CD14-positive monocyte (primary cell): Measurements from ENCODE around the gene MDGA2. TPM values are rescaled to one million over a fixed set of nuclear protein-coding genes. Genes with fewer than 3 reads are reported as not detected.
"Not testable (repeated sequence)": the region's sequence is repeated elsewhere in the genome, so short reads cannot be mapped to it uniquely, and the experiment has no call there.

ENCODE experiments used
- DNase-seq, 3 donors: peaks; one replicate each; pipeline ENCODE4 v3.0.0-alpha.2; 2011 to 2022
- H2AFZ ChIP-seq: 2 replicates; pipeline ENCODE4 v1.6.0; 2012; ENCODE audit warnings: mild to moderate bottlenecking, low read depth, low read length, inconsistent platforms; ENCODE audit not compliant: insufficient read depth, poor library complexity, severe bottlenecking
- H3K27ac ChIP-seq, 2 donors: 1 replicate in 1 of 2; 2 replicates in 1 of 2; pipeline ENCODE4 v1.5.1; 2012 to 2013; ENCODE audit warnings: low read length in 2 of 2, control low read depth in 1 of 2, inconsistent platforms in 1 of 2, low read depth in 1 of 2, mild to moderate bottlenecking in 1 of 2
- H3K27me3 ChIP-seq, 2 donors: one replicate each; pipeline versions ENCODE4 v1.6.0 to v1.6.1; 2011 to 2013; ENCODE audit warnings: low read length in 2 of 2; ENCODE audit not compliant: control insufficient read depth in 2 of 2, insufficient read depth in 2 of 2
- H3K36me3 ChIP-seq, 2 donors: replicated peaks in 1 of 2; 1 replicate in 1 of 2; 2 replicates in 1 of 2; pipeline versions ENCODE4 v1.5.1 to v1.6.1; 2012 to 2013; ENCODE audit warnings: low read length in 2 of 2, control low read depth in 1 of 2, inconsistent platforms in 1 of 2, mild to moderate bottlenecking in 1 of 2; ENCODE audit not compliant: insufficient read depth in 2 of 2, control insufficient read depth in 1 of 2
- H3K4me1 ChIP-seq, 2 donors: 1 replicate in 1 of 2; 2 replicates in 1 of 2; pipeline versions ENCODE4 v1.5.1 to v1.6.1; 2012 to 2013; ENCODE audit warnings: low read length in 2 of 2, control low read depth in 1 of 2, inconsistent platforms in 1 of 2, mild to moderate bottlenecking in 1 of 2, moderate library complexity in 1 of 2; ENCODE audit not compliant: insufficient read depth in 2 of 2, control insufficient read depth in 1 of 2
- H3K4me2 ChIP-seq: replicated peaks from 2 replicates; pipeline ENCODE3; 2012; ENCODE audit warnings: low read length, moderate library complexity, mild to moderate bottlenecking; ENCODE audit not compliant: poor library complexity, severe bottlenecking; ENCODE audit errors: extremely low read depth
- H3K4me3 ChIP-seq, 3 experiments: fragments of 200-600 bp in 1 of 3; sonication (generic) in 1 of 3; replicated peaks in 1 of 3; 1 replicate in 2 of 3; 2 replicates in 1 of 3; pipeline ENCODE4 v1.5.1; 2011 to 2013; ENCODE audit warnings: low read length in 3 of 3, mild to moderate bottlenecking in 3 of 3, control low read depth in 2 of 3, low read depth in 2 of 3, inconsistent platforms in 1 of 3, moderate library complexity in 1 of 3
- H3K79me2 ChIP-seq: 2 replicates; pipeline ENCODE4 v1.6.0; 2012; ENCODE audit warnings: mild to moderate bottlenecking, control low read depth, inconsistent platforms, low read length, moderate library complexity; ENCODE audit not compliant: insufficient read depth
- H3K9ac ChIP-seq: 2 replicates; pipeline ENCODE4 v1.6.0; 2017; ENCODE audit warnings: low read length, mild to moderate bottlenecking; ENCODE audit not compliant: insufficient read depth, poor library complexity, severe bottlenecking
- H3K9me3 ChIP-seq, 2 donors: replicated peaks in 1 of 2; 1 replicate in 1 of 2; 2 replicates in 1 of 2; pipeline versions ENCODE4 v1.5.1 to v1.6.1; 2012 to 2013; ENCODE audit warnings: low read length in 2 of 2, control low read depth in 1 of 2; ENCODE audit not compliant: control insufficient read depth in 1 of 2, insufficient read depth in 1 of 2
- H4K20me1 ChIP-seq: 2 replicates; pipeline ENCODE4 v1.6.0; 2012; ENCODE audit warnings: mild to moderate bottlenecking, low read length, control low read depth, moderate library complexity; ENCODE audit not compliant: insufficient read depth
- H3K27ac Mint-ChIP-seq, 7 donors: one replicate each; pipeline ENCODE4 v1.8.0; 2020; ENCODE audit warnings: mild to moderate bottlenecking in 7 of 7, mixed read lengths in 7 of 7, moderate library complexity in 6 of 7, inconsistent platforms in 2 of 7
- H3K27me3 Mint-ChIP-seq, 3 donors: one replicate each; pipeline ENCODE4 v1.8.0; 2021 to 2022; ENCODE audit warnings: low read depth in 3 of 3, mild to moderate bottlenecking in 3 of 3, mixed read lengths in 3 of 3, moderate library complexity in 3 of 3, inconsistent platforms in 1 of 3
- H3K36me3 Mint-ChIP-seq, 2 donors: one replicate each; pipeline ENCODE4 v1.8.0; 2020; ENCODE audit warnings: mixed read lengths in 2 of 2, inconsistent platforms in 1 of 2, mild to moderate bottlenecking in 1 of 2
- H3K4me1 Mint-ChIP-seq: one replicate; pipeline ENCODE4 v1.8.0; 2020; ENCODE audit warnings: mild to moderate bottlenecking, mixed read lengths
- H3K4me3 Mint-ChIP-seq, 2 donors: one replicate each; pipeline ENCODE4 v1.8.0; 2020; ENCODE audit warnings: mild to moderate bottlenecking in 2 of 2, mixed read lengths in 2 of 2, moderate library complexity in 1 of 2
- H3K9me3 Mint-ChIP-seq, 7 donors: one replicate each; pipeline ENCODE4 v1.8.0; 2020 to 2022; ENCODE audit warnings: mixed read lengths in 7 of 7, mild to moderate bottlenecking in 6 of 7, moderate library complexity in 6 of 7, inconsistent platforms in 2 of 7
- CTCF ChIP-seq: fragments of 200-600 bp; IDR thresholded peaks from one replicate; pipeline ENCODE4 v1.8.0; 2022; ENCODE audit warnings: antibody characterized with exemption, mild to moderate bottlenecking
- WGBS: methylation state at CpG from one replicate; pipeline ENCODE4 v1.1.5; 2013; ENCODE audit warnings: missing lambda C conversion rate; ENCODE audit not compliant: insufficient coverage; 5-methylcytosine and 5-hydroxymethylcytosine counted together
- intact Hi-C, 2 donors: fragments of 100-400 bp; cut with micrococcal nuclease; formaldehyde crosslinking; loops; one replicate each; pipeline versions ENCODE4 v1.15.0 to v1.15.1; 2023
- polyA plus RNA-seq, 3 donors: library from polyadenylated mRNA; depleted of rRNA in 1 of 3; unstranded in 2 of 3; stranded (reverse) in 1 of 3; fragments of 300-500 nt in 2 of 3; fragments of >200 nt in 1 of 3; fragmentation: Illumina TruSeq in 2 of 3; gene quantifications; 1 replicate in 2 of 3; 2 replicates in 1 of 3; pipeline ENCODE4 v1.2.3, GENCODE V29; 2012 to 2021

The MDGA2 gene
- polyA plus RNA-seq, 3 donors = not detected

GRCh38 chr14:47246367-47246766 is 429.0 kb downstream of the MDGA2 start:
- Mint-ChIP-seq H3K27me3 (peaks cover 0 to 1% (median 0%) of the 10 kb centered on the region in 3 donors), H3K9me3 (peaks cover 5 to 15% (median 7%) of the 10 kb centered on the region in 7 donors), H3K4me3 (no peak overlapping the region), H3K36me3 (no peaks in the 10 kb centered on the region), H3K27ac (no peak overlapping the region), H3K4me1 (no peaks in the 10 kb centered on the region)
- Histone ChIP-seq H2AFZ (no peak overlapping the region), H3K9me3 (no peaks in the 10 kb centered on the region), H3K4me1 (no peaks in the 10 kb centered on the region), H3K79me2 (no peaks in the 10 kb centered on the region), H3K4me2 (no peak overlapping the region), H3K27ac (no peak overlapping the region), H4K20me1 (no peaks in the 10 kb centered on the region), H3K9ac (no peak overlapping the region), H3K4me3 (no peak overlapping the region), H3K36me3 (no peaks in the 10 kb centered on the region), H3K27me3 (no peaks in the 10 kb centered on the region)
- intact Hi-C loops = no loop called here
- TF ChIP-seq CTCF = no peak
- DNase-seq = no peak
- WGBS = no CpG with 5 or more reads among the region's 1 CpG

GRCh38 chr14:47242579-47242978 is 432.8 kb downstream of the MDGA2 start:
- intact Hi-C loops, H3K4me3 ChIP-seq, H3K4me1 ChIP-seq, H4K20me1 ChIP-seq, DNase-seq, H3K9ac ChIP-seq, H3K9me3 ChIP-seq, H3K4me3 Mint-ChIP-seq, H3K4me1 Mint-ChIP-seq, H3K27me3 ChIP-seq, H3K27me3 Mint-ChIP-seq, H3K79me2 ChIP-seq, H3K27ac Mint-ChIP-seq, H3K27ac ChIP-seq, H3K36me3 ChIP-seq, H2AFZ ChIP-seq, H3K4me2 ChIP-seq, H3K36me3 Mint-ChIP-seq: not testable (repeated sequence)
- 92% methylated on average over 10 of the region's 18 CpGs for WGBS
- H3K9me3 Mint-ChIP-seq = peaks cover 3 to 11% (median 7%) of the 10 kb centered on the region in 7 donors
